WTC11 (cell line): Measurements from ENCODE around the gene HAUS5. TPM values are rescaled to one million over a fixed set of nuclear protein-coding genes. Genes with fewer than 3 reads are reported as not detected.
A peak's percentile ranks its signal among the peaks of the same experiment; 100 is the strongest.

Source experiments
- ATF3 ChIP-seq: sonication (generic); formaldehyde crosslinking; conservative IDR thresholded peaks from 2 replicates; pipeline ENCODE4 v1.8.1; 2022; ENCODE audit warnings: mild to moderate bottlenecking, missing genetic modification reagents
- ATF6 ChIP-seq: sonication (generic); formaldehyde crosslinking; IDR thresholded peaks from 2 replicates; pipeline ENCODE4 v1.8.1; 2023; ENCODE audit warnings: mild to moderate bottlenecking, missing genetic modification reagents
- CBFB ChIP-seq: sonication (generic); formaldehyde crosslinking; IDR thresholded peaks from 2 replicates; pipeline ENCODE4 v1.8.1; 2022; ENCODE audit warnings: mild to moderate bottlenecking, low read depth, missing genetic modification reagents
- CDX4 ChIP-seq: fragments of 250-450 bp; sonication (Bioruptor Pico); IDR thresholded peaks from 2 replicates; pipeline ENCODE4 v1.9.0; 2021; ENCODE audit warnings: moderate library complexity, mild to moderate bottlenecking, inconsistent platforms, borderline replicate concordance
- E2F4 ChIP-seq: sonication (generic); formaldehyde crosslinking; IDR thresholded peaks from 2 replicates; pipeline ENCODE4 v1.8.1; 2022; ENCODE audit warnings: low read depth, mild to moderate bottlenecking, moderate library complexity, missing genetic modification reagents, borderline replicate concordance
- EMX1 ChIP-seq: fragments of 250-450 bp; sonication (Bioruptor Pico); IDR thresholded peaks from 2 replicates; pipeline ENCODE4 v1.8.0; 2021; ENCODE audit warnings: mild to moderate bottlenecking
- ESRRA ChIP-seq: sonication (generic); formaldehyde crosslinking; IDR thresholded peaks from 2 replicates; pipeline ENCODE4 v1.8.1; 2022; ENCODE audit warnings: mild to moderate bottlenecking, missing genetic modification reagents, borderline replicate concordance
- FOXJ3 ChIP-seq: sonication (generic); formaldehyde crosslinking; IDR thresholded peaks from 2 replicates; pipeline ENCODE4 v1.9.0; 2021; ENCODE audit warnings: missing genetic modification reagents, mild to moderate bottlenecking, borderline replicate concordance
- FOXK1 ChIP-seq: sonication (generic); formaldehyde crosslinking; IDR thresholded peaks from 2 replicates; pipeline ENCODE4 v1.8.0; 2022; ENCODE audit warnings: mild to moderate bottlenecking, moderate library complexity, missing genetic modification reagents
- GRHL2 ChIP-seq: fragments of 250-450 bp; sonication (Bioruptor Pico); IDR thresholded peaks from 2 replicates; pipeline ENCODE4 v1.8.0; 2022; ENCODE audit warnings: mild to moderate bottlenecking, moderate library complexity; ENCODE audit not compliant: insufficient replicate concordance, severe bottlenecking
- GTF2I ChIP-seq: fragments of 250-450 bp; sonication (Bioruptor Pico); conservative IDR thresholded peaks from 2 replicates; pipeline ENCODE4 v1.4.0; 2021; ENCODE audit warnings: mild to moderate bottlenecking
- IRF1 ChIP-seq: sonication (generic); formaldehyde crosslinking; IDR thresholded peaks from 2 replicates; pipeline ENCODE4 v1.8.0; 2023; ENCODE audit warnings: missing genetic modification reagents
- MAX ChIP-seq: sonication (generic); formaldehyde crosslinking; IDR thresholded peaks from 2 replicates; pipeline ENCODE4 v1.8.0; 2022; ENCODE audit warnings: mild to moderate bottlenecking, missing genetic modification reagents
- NFE2L1 ChIP-seq: sonication (generic); formaldehyde crosslinking; IDR thresholded peaks from 2 replicates; pipeline ENCODE4 v1.8.1; 2023; ENCODE audit warnings: missing genetic modification reagents
- NR1H2 ChIP-seq: sonication (generic); formaldehyde crosslinking; IDR thresholded peaks from 2 replicates; pipeline ENCODE4 v1.9.0; 2021; ENCODE audit warnings: mild to moderate bottlenecking, moderate library complexity, missing genetic modification reagents
- OVOL2 ChIP-seq: fragments of 250-450 bp; sonication (Bioruptor Pico); IDR thresholded peaks from 2 replicates; pipeline ENCODE4 v1.9.0; 2021; ENCODE audit warnings: mild to moderate bottlenecking, borderline replicate concordance
- PRDM15 ChIP-seq: sonication (generic); formaldehyde crosslinking; IDR thresholded peaks from 2 replicates; pipeline ENCODE4 v1.8.0; 2022; ENCODE audit warnings: missing genetic modification reagents
- PRRX2 ChIP-seq: fragments of 250-450 bp; sonication (Bioruptor Pico); IDR thresholded peaks from 2 replicates; pipeline ENCODE4 v1.8.0; 2021; ENCODE audit warnings: mild to moderate bottlenecking
- RELA ChIP-seq: sonication (generic); formaldehyde crosslinking; IDR thresholded peaks from 2 replicates; pipeline ENCODE4 v1.8.1; 2022; ENCODE audit warnings: missing genetic modification reagents, mild to moderate bottlenecking, borderline replicate concordance
- SMAD4 ChIP-seq: sonication (generic); formaldehyde crosslinking; IDR thresholded peaks from 2 replicates; pipeline ENCODE4 v1.8.0; 2022; ENCODE audit warnings: mild to moderate bottlenecking, missing genetic modification reagents
- TEAD4 ChIP-seq: sonication (generic); formaldehyde crosslinking; IDR thresholded peaks from 2 replicates; pipeline ENCODE4 v1.8.0; 2022; ENCODE audit warnings: mild to moderate bottlenecking, missing genetic modification reagents
- ZBTB21 ChIP-seq: sonication (generic); formaldehyde crosslinking; IDR thresholded peaks from 2 replicates; pipeline ENCODE4 v1.8.1; 2023; ENCODE audit warnings: mild to moderate bottlenecking, missing genetic modification reagents, borderline replicate concordance
- ZMAT4 ChIP-seq: fragments of 250-450 bp; sonication (Bioruptor Pico); IDR thresholded peaks from 2 replicates; pipeline ENCODE4 v1.9.0; 2021; ENCODE audit warnings: mild to moderate bottlenecking
- ZNF138 ChIP-seq: sonication (generic); formaldehyde crosslinking; conservative IDR thresholded peaks from 2 replicates; pipeline ENCODE4 v1.8.1; 2022; ENCODE audit warnings: mild to moderate bottlenecking, moderate library complexity, missing genetic modification reagents
- ZNF263 ChIP-seq: sonication (generic); formaldehyde crosslinking; IDR thresholded peaks from 2 replicates; pipeline ENCODE4 v1.8.1; 2022; ENCODE audit warnings: low read depth, mild to moderate bottlenecking, moderate library complexity, missing genetic modification reagents
- ZNF317 ChIP-seq: sonication (generic); formaldehyde crosslinking; IDR thresholded peaks from 2 replicates; pipeline ENCODE4 v1.8.1; 2023; ENCODE audit warnings: low read depth, mild to moderate bottlenecking, moderate library complexity, missing genetic modification reagents, borderline replicate concordance
- ZNF425 ChIP-seq: fragments of 250-450 bp; sonication (Bioruptor Pico); conservative IDR thresholded peaks from 2 replicates; pipeline ENCODE4 v1.9.0; 2021; ENCODE audit warnings: mild to moderate bottlenecking
- ZNF671 ChIP-seq: fragments of 250-450 bp; sonication (Bioruptor Pico); IDR thresholded peaks from 2 replicates; pipeline ENCODE4 v1.8.0; 2021; ENCODE audit warnings: mild to moderate bottlenecking
- total RNA-seq: library from RNA; stranded (reverse); gene quantifications from 3 replicates; pipeline ENCODE4 v1.2.3, GENCODE V29; 2021

Gene HAUS5
- total RNA-seq, 1 experiment from 2014 or later = 25.4 TPM

GRCh38 chr19:35628565-35629331 lies 16.2 kb downstream of the HAUS5 start, which contains the start of gene RBM42 (continued):
- TF ChIP-seq SMAD4 (no peak), ZNF138 (CRISPR knock-in tag) (no peak), PRRX2 (CRISPR knock-in tag) (no peak), ZMAT4 (CRISPR knock-in tag) (no peak), ATF6 (CRISPR knock-in tag) (no peak), NFE2L1 (CRISPR knock-in tag) (no peak), PRDM15 (CRISPR knock-in tag) (no peak), ATF3 (no peak), GTF2I (no peak), MAX (CRISPR knock-in tag) (0 out of 2 replicates have a peak, but pooled peaks have one; percentile 25), OVOL2 (CRISPR knock-in tag) (no peak), ZNF317 (CRISPR knock-in tag) (no peak), FOXK1 (CRISPR knock-in tag) (peak; percentile 97), CBFB (no peak), NR1H2 (CRISPR knock-in tag) (no peak), IRF1 (no peak), ZNF425 (CRISPR knock-in tag) (no peak), CDX4 (CRISPR knock-in tag) (no peak), FOXJ3 (CRISPR knock-in tag) (no peak), ESRRA (no peak), ZBTB21 (CRISPR knock-in tag) (peak; percentile 94), RELA (CRISPR knock-in tag) (no peak), ZNF263 (CRISPR knock-in tag) (peak; percentile 16; the same call in 1 of the 2 replicates), E2F4 (CRISPR knock-in tag) (no peak), ZNF671 (CRISPR knock-in tag) (no peak), EMX1 (no peak), TEAD4 (no peak), GRHL2 (CRISPR knock-in tag) (no peak)
